GM18526 (cell line): ENCODE measurements around the gene S100A1.

ENCODE experiments used
- POLR2A ChIP-seq: IDR thresholded peaks from 3 replicates; pipeline ENCODE4 v1.6.1; 2011; ENCODE audit not compliant: insufficient read length; ENCODE audit errors: extremely low read depth

S100A1 gene

GRCh38 chr1:153658400-153659174 is 30.4 kb downstream of the S100A1 start, which contains the start of gene SNAPIN:
Gene SNAPIN (plus strand): TSS chr1:153658703. CDS start chr1:153658744, 41 bp downstream.
- peak; percentile 86 for TF ChIP-seq POLR2A

DNA sequence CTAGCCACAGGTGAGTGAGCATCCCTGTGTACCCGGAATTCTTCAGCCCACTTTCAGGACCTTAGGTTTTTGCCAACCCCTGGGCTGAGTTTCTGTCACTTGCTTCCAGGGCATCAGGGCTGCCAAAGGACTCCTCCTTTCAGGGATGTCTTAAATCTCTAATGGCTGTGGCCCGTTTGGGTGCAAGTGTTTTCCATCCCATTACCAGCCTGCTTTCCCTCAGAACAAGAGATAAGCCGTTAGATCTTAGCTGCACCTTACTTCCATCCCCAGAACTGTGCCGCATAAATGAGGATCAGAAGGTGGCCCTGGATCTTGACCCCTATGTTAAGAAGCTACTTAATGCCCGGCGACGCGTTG is 30.9 kb downstream of the S100A1 start:
- no peak for TF ChIP-seq POLR2A

GRCh38 chr1:153659656-153660055 is 31.4 kb downstream of the S100A1 start:
- TF ChIP-seq POLR2A, result no peak

DNA sequence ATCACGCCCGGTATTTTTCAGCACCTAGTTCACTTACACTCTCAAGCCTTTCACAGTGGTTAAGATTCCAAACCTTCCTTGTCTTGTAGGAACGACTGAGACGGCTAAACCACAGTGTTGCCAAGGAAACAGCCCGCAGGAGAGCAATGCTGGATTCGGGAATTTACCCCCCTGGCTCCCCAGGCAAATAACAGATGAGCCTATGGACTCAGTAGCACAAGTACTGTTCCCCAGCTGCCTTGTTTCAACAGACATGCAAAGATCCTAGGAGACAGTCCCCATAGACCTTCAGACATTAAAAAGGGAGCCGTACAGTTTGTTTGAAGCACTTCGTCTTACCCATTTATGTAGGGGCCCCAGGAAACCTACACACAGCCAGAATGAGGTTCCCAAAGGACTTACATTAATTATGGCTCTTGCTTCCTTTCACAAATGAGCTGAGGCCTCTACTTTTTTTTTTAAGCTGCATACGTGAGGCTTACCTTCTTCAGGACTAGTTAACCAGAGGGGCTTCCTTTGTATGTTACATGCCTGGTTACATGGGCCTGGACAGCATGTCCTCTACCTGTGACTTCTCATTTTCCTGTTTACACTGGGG is 33.0 kb downstream of the S100A1 start:
- TF ChIP-seq POLR2A, result no peak

- no peak for TF ChIP-seq POLR2A
Measured at GRCh38 chr1:153662269-153662668, 34.0 kb downstream of the S100A1 start.

- TF ChIP-seq POLR2A, result no peak
Measured at GRCh38 chr1:153663211-153663610, 35.0 kb downstream of the S100A1 start.

DNA sequence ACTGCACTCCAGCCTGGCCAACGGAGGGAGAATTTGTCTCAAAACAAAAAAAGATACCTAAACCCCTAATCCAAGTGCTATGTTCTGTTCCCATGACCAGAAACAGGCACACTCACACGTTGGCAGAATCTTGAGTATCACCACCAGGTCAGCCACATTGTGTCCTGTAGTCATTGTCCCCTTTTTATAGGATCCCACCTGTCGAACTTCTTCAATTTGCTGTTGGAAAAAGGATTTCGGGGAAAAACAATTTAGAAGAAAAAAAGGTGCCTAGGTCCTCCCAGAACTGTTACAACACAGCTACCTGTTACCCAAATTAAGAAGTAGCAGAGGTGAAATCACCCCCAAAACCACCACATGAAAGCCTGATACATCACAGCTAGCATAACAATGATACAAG is 39.2 kb downstream of the S100A1 start:
- no peak for TF ChIP-seq POLR2A

- no peak for TF ChIP-seq POLR2A
Measured at GRCh38 chr1:153669606-153670005, 41.4 kb downstream of the S100A1 start.

DNA sequence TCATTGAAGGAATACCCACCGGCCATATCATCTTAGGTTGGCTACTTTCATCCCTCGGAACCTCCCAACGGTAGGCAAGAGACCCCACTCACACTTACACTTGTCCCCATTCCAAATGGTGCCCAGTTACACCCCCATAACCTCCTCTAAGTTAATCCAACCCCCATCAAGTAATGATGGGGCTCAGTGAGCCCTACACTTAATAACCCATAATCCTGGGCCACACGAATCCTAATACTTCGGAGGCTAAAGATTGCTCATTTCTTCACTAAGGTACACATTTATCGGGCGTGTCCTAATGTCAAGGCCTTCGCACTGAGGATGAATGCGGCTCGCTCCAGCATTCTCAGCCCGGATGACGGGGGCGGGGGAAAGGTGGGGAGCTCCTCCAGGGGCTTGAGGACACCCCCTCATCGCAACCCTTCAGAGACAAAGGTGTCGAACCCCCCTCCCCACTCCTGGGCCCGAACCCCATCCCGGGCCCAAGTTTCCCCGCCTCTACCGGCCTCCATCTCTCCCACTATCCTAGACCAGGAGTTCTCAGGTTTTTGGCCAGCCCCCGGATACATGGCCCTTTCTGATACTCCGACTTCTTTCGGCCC is 42.1 kb downstream of the S100A1 start:
- no peak for TF ChIP-seq POLR2A

GRCh38 chr1:153670859-153671627 is 42.8 kb downstream of the S100A1 start, which contains the start of gene ILF2:
Gene ILF2 (minus strand): TSS chr1:153670993. CDS start chr1:153670922, 71 bp downstream.
- peak; percentile 82 for TF ChIP-seq POLR2A

DNA sequence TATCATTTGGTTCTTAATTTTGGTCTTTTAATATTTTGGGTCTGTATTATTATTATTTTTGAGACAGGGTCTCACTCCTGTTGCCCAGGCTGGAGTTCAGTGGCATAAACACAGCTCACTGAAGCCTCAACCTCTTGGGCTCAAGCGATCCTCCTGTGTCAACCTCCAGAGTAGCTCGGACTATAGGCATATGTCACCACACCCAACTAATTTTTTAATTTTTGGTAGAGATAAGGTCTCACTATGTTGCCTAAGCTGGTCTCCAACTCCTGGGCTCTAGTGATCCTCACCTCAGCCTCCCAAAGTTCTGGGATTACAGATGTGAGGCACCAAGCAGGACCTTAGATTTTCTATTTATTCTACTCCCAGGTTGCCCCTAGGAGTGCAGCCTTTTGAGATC is 45.3 kb downstream of the S100A1 start:
- no peak for TF ChIP-seq POLR2A

GRCh38 chr1:153677718-153678518 is 49.7 kb downstream of the S100A1 start:
- TF ChIP-seq POLR2A, result no peak

GRCh38 chr1:153678519-153679336 is 50.5 kb downstream of the S100A1 start, which contains the start of gene NPR1:
Gene NPR1 (plus strand): TSS chr1:153678688. CDS start chr1:153679109, 421 bp downstream.
- TF ChIP-seq POLR2A, result no peak
